IPS DF 6.9 (cell line): Measurements from ENCODE around the gene TIMM10B.

Source experiments
- DNase-seq: peaks from one replicate; pipeline ENCODE4 v3.0.0-alpha.2; 2013; ENCODE audit warnings: low read depth, low spot score
- H3K27ac ChIP-seq: one replicate; pipeline ENCODE4 v1.5.1; 2013; ENCODE audit warnings: low read length, control low read depth
- H3K27me3 ChIP-seq: 2 replicates; pipeline ENCODE4 v1.6.1; 2013; ENCODE audit warnings: mild to moderate bottlenecking, low read length; ENCODE audit not compliant: control insufficient read depth, insufficient read depth
- H3K36me3 ChIP-seq: 2 replicates; pipeline ENCODE4 v1.6.1; 2013; ENCODE audit warnings: low read length; ENCODE audit not compliant: control insufficient read depth, insufficient read depth
- H3K4me1 ChIP-seq: 2 replicates; pipeline ENCODE4 v1.6.1; 2013; ENCODE audit warnings: low read length; ENCODE audit not compliant: control insufficient read depth, insufficient read depth
- H3K4me3 ChIP-seq: 2 replicates; pipeline ENCODE4 v1.5.1; 2013; ENCODE audit warnings: mild to moderate bottlenecking, low read length
- H3K9me3 ChIP-seq: 2 replicates; pipeline ENCODE4 v1.6.1; 2013; ENCODE audit warnings: low read length, inconsistent platforms; ENCODE audit not compliant: control insufficient read depth, insufficient read depth
- WGBS: extraction: QIAGEN DNeasy Blood & Tissue Kit; methylation state at CpG from one replicate; pipeline ENCODE4 v1.1.7; 2013; ENCODE audit warnings: mixed read lengths, missing lambda C conversion rate; ENCODE audit not compliant: insufficient read length, insufficient coverage; 5-methylcytosine and 5-hydroxymethylcytosine counted together

Gene TIMM10B

GRCh38 chr11:6481012-6481923, at the start of gene TIMM10B, which contains the start of gene ARFIP2:
TSS of gene TIMM10B (plus strand) at chr11:6481501. CDS start at chr11:6481517, 16 bp downstream.
TSS of gene ARFIP2 (minus strand) at chr11:6481331. CDS start at chr11:6480421, 910 bp downstream.
- peaks cover 22% of the 10 kb centered on the region; the same call in 1 of the 2 replicates for H3K36me3 ChIP-seq
- WGBS, result no CpG with 5 or more reads among the region's 66 CpGs
- H3K9me3 ChIP-seq, result no peaks in the 10 kb centered on the region

GRCh38 chr11:6431861-6432260, 49.4 kb upstream of the TIMM10B start:
- no CpG with 5 or more reads among the region's 3 CpGs for WGBS
- H3K36me3 ChIP-seq, result no peaks in the 10 kb centered on the region

More at GRCh38 chr11:6481012-6481923, at the start of gene TIMM10B, which contains the start of gene ARFIP2:
- peak; percentile 95 for DNase-seq
- Histone ChIP-seq H3K4me1 (no peaks in the 10 kb centered on the region), H3K27me3 (no peaks in the 10 kb centered on the region), H3K4me3 (peak within 1 kb of the TSS; percentile 60), H3K27ac (no peak within 1 kb of the TSS)

GRCh38 chr11:6433998-6434660, 47.2 kb upstream of the TIMM10B start:
- H3K9me3 ChIP-seq, result no peaks in the 10 kb centered on the region
- no peak overlapping the region for H3K4me3 ChIP-seq
- no peaks in the 10 kb centered on the region for H3K4me1 ChIP-seq
- WGBS, result no CpG with 5 or more reads among the region's 5 CpGs
- DNase-seq, result no peak
- no peak overlapping the region for H3K27ac ChIP-seq
- H3K27me3 ChIP-seq, result no peaks in the 10 kb centered on the region
- H3K36me3 ChIP-seq, result no peaks in the 10 kb centered on the region

More at GRCh38 chr11:6431861-6432260, 49.4 kb upstream of the TIMM10B start:
- Histone ChIP-seq H3K27me3 (no peaks in the 10 kb centered on the region), H3K27ac (no peak overlapping the region), H3K4me3 (no peak overlapping the region), H3K4me1 (peaks cover 4% of the 10 kb centered on the region; the same call in 1 of the 2 replicates), H3K9me3 (no peaks in the 10 kb centered on the region)
- DNase-seq, result no peak

GRCh38 chr11:6437423-6437822, 43.9 kb upstream of the TIMM10B start:
- Histone ChIP-seq H3K9me3 (no peaks in the 10 kb centered on the region), H3K27ac (no peak overlapping the region), H3K4me1 (no peaks in the 10 kb centered on the region), H3K27me3 (no peaks in the 10 kb centered on the region), H3K4me3 (no peak overlapping the region), H3K36me3 (no peaks in the 10 kb centered on the region)
- WGBS, result no CpG with 5 or more reads among the region's 12 CpGs
- DNase-seq, result no peak

- no peaks in the 10 kb centered on the region for H3K36me3 ChIP-seq
- H3K4me1 ChIP-seq, result no peaks in the 10 kb centered on the region
- H3K27me3 ChIP-seq, result no peaks in the 10 kb centered on the region
- no peaks in the 10 kb centered on the region for H3K9me3 ChIP-seq
- H3K4me3 ChIP-seq, result no peak overlapping the region
- H3K27ac ChIP-seq, result no peak overlapping the region
- no peak for DNase-seq
- no CpG with 5 or more reads among the region's 3 CpGs for WGBS
Measured at GRCh38 chr11:6437993-6438392, 43.3 kb upstream of the TIMM10B start.

GRCh38 chr11:6438979-6439571, 42.2 kb upstream of the TIMM10B start:
- Histone ChIP-seq H3K27ac (no peak overlapping the region), H3K36me3 (no peaks in the 10 kb centered on the region), H3K27me3 (no peaks in the 10 kb centered on the region), H3K4me1 (no peaks in the 10 kb centered on the region), H3K9me3 (no peaks in the 10 kb centered on the region), H3K4me3 (no peak overlapping the region)
- no peak for DNase-seq
- WGBS, result no CpG with 5 or more reads among the region's 1 CpG

- Histone ChIP-seq H3K4me3 (no peak within 1 kb of the TSS), H3K4me1 (no peaks in the 10 kb centered on the region), H3K27me3 (no peaks in the 10 kb centered on the region), H3K9me3 (no peaks in the 10 kb centered on the region), H3K36me3 (no peaks in the 10 kb centered on the region), H3K27ac (no peak within 1 kb of the TSS)
- DNase-seq, result no peak
- WGBS, result no CpG with 5 or more reads among the region's 3 CpGs
Measured at GRCh38 chr11:6440906-6441358, 40.4 kb upstream of the TIMM10B start, which contains the start of gene HPX. TSS of gene HPX (minus strand) at chr11:6440987. CDS start at chr11:6440963, 24 bp downstream.

GRCh38 chr11:6442441-6442840, 38.9 kb upstream of the TIMM10B start:
- H3K9me3 ChIP-seq, result no peaks in the 10 kb centered on the region
- WGBS, result no CpG with 5 or more reads among the region's 4 CpGs
- H3K36me3 ChIP-seq, result no peaks in the 10 kb centered on the region
- H3K4me3 ChIP-seq, result no peak overlapping the region
- no peaks in the 10 kb centered on the region for H3K27me3 ChIP-seq
- H3K27ac ChIP-seq, result no peak overlapping the region
- DNase-seq, result no peak
- no peaks in the 10 kb centered on the region for H3K4me1 ChIP-seq

- Histone ChIP-seq H3K27me3 (no peaks in the 10 kb centered on the region), H3K4me1 (no peaks in the 10 kb centered on the region), H3K4me3 (no peak overlapping the region), H3K9me3 (no peaks in the 10 kb centered on the region), H3K36me3 (no peaks in the 10 kb centered on the region), H3K27ac (no peak overlapping the region)
- WGBS, result no CpG with 5 or more reads among the region's 5 CpGs
- peak; percentile 35 for DNase-seq
Measured at GRCh38 chr11:6443269-6444003, 37.9 kb upstream of the TIMM10B start.
